GM19452 (cell line): ENCODE data around the gene ZNF726.
"Not testable (repeated sequence)": the region's sequence is repeated elsewhere in the genome, so short reads cannot be mapped to it uniquely, and the experiment has no call there.

Experiments used
- ATAC-seq: cut with Tn5 transposase; IDR thresholded peaks from one replicate; pipeline ENCODE4 v1.9.1; 2021; ENCODE audit not compliant: unreplicated experiment

ZNF726 gene

DNA sequence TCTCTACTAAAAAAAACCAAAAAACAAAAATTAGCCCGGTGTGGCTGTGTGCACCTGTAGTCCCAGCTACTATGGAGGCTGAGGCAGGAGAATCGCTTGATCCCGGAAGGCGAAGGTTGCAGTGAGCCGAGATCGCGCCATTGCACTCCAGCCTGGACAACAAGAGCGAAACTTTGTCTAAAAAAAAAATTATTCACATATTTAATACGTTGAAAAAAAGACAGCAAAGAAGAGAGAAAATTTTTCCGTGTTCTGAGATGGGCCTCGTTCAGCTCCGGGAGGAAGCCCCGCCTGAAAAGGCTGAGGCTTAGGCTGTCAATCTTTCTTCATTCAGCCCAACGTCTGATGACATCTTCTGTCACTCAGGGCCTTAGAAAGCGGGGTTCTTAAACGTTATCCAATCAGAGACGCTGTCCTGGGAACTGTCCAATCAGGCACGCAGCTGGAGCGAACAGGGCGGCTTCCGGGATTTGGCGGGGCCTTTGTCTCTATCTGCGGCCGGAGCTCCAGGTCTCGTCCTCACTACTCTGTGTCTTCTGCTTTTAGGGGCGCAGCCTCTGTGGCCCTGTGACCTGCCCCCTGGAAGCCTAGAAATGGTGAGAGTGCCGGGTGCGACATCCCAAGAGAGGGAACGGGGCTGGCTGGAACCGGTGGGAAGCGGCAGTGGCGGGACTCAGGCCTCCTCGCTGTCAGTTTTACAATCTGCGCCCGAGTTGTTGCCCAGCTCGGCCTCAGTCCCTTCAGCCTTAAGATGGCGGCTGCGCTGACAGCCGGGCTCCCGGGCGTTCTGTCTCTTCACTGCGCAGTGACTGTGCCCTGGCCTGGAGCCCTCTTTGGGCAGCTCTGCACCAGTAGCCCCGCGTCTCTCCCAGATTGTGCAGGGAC is at the start of gene ZNF726:
ZNF726 (plus strand) TSS at position 485 of the 885 bp plus-strand sequence; CDS start at position 594, 109 bp downstream.
- peak; percentile 96 for ATAC-seq

DNA sequence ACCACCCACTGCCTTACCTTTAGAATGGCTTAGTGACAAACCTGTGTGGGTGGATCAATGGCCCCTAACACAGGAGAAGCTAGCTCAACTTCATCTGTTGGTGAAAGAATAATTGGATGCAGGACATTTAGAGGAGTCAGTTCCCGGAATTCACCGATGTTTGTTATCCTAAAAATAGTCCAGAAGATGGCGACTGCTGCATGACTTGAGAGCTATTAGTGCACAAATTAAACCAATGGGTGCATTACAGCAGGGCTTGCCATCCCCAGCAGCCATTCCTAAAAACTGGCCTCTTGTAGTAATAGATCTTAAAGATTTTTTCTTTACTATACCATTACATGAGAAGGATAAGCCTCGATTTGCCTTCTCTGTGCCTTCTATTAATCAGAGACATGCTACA is 46.8 kb upstream of the ZNF726 start:
- no peak for ATAC-seq

DNA sequence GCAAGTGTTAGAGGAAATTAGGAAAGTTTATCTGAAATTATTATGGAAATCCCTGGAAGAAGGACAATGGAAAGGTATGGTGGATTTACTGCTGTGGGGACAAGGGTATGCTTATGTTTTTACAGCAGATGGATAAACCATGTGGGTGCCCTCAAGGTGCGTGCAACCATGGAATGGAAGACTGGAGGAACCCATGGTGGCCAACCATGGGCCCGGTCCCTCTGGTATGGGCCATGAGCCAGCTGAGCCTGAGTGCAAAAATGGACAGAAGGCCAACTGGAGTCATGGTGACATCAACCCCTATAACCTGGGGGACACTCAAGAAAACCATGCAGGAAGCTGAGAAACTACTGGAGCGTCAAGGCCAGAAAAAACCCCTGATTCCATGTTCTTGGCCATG is 46.1 kb upstream of the ZNF726 start:
- no peak for ATAC-seq

DNA sequence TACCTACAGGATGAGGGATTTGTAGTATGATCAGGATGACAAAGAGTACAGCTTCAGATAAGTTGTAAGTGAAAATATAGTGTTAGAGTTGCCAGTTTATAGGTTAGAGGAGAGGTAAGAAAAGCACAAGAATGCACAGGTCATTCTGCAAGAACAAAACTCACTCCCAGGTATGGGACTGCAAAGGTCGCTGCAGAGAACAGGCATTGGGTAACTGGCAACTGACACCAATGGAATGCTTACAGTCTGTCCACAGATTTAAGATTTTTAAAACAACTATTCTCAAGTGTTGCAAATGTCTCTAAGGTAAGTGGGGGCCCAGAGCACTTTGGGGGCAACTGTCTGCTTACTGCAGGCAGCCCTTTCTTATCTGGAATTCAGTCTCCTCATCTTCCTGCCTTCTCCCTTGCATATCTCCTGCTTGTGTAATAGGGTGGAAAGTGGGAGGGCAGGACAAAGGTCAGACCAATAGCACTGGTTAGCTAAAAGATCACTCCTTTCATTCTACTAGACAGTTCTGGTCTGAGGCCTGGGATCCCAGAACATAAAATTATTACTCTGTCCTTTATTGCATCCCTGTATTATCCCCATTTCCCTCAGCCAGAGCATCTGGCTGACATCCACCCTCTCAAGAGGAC is 42.3 kb upstream of the ZNF726 start:
- ATAC-seq: no peak

DNA sequence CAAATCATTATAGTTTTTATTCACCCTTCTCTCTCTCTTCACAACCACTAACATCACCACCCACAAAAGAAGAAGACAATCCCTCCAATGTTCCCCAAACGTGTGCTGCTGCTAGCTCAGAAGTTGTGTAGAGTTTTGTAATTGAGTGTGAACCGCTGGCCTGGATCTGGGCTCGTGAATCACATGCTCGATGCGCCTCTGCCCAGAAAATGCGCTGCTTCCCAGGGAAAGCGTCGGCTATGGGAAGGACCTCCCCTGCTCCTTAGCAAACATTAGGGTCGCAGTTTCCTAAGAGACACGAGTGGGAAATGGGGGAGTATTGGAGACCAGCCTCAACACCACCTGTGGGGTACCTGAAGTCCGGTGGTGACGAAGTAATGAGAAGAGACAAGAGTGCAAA is 38.4 kb upstream of the ZNF726 start:
- no peak for ATAC-seq

DNA sequence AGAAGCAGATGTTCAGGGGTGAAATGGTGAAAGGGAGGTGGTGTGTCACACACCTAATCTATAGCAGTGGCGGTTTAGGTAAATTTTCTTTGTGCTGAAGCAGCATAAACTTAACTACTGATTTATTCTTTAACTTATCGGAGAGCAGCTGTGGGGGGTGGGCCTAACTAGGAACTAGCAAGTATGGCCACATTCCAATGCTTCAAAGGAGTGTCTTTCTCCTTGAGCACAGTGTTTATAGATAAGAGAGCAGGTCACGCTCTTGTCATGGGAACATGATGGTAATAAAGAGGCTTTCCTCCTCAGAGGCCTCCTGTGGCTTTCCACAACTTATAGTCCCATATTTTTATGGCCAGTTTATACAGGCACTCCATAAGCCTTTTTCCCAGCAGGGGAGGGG is 37.9 kb upstream of the ZNF726 start:
- ATAC-seq: not testable (repeated sequence)

DNA sequence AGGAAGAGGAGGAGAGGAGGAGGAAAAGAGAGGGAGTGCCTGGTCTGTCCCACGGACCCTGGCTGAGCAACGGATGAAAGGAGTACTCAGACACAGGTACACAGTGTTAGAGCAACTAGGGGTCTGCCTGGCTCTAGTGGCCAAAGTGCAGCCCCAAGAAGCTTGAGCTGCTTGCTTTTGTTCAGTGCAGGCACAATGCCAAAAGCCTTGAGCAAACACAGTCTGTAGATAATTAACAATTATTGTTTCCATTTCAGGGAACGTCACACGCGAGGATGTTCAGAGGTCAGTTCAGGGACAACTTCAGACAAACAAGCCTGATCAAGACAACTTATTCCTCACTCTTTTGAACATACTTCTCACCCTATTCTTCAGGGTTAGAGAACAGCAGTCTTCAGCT is 32.2 kb upstream of the ZNF726 start:
- no peak for ATAC-seq

DNA sequence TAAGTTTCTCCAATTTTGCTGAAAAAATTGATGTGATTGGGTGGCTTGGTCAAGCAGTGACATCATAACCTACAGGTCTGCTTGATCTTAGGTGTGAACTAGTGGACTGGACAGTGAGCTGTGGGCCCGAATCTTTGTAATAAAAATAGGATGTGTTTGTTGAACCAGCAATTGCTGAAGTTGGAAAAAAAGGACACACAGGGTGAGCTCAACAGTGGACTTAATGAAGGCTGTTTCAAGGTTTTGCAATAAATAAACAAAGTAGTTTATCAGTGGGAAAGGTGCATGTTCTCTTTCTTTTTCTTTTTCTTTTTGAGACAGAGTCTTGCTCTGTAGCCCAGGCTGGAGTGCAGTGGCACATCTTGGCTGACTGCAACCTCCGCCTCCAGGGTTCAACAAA is 30.3 kb upstream of the ZNF726 start:
- ATAC-seq: no peak

DNA sequence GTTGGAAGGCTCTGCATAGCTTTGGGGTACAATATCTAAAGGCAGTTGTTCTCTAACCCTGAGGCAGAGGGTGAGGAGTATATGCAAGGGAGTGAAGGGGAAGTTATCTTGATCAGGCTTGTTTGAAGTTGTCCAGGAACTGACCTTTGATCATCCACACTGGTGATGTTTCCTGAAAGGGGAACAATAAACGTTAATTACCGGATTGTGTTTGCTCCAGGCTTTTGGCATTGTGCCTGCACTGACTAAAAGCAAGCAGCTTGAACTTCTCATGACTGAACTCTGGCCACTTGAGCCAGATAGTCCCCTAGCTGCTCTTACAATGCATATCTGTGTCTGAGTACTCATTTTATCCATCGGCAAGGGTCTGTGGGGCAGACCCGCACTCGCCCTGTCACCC is 27.0 kb upstream of the ZNF726 start:
- ATAC-seq: no peak

DNA sequence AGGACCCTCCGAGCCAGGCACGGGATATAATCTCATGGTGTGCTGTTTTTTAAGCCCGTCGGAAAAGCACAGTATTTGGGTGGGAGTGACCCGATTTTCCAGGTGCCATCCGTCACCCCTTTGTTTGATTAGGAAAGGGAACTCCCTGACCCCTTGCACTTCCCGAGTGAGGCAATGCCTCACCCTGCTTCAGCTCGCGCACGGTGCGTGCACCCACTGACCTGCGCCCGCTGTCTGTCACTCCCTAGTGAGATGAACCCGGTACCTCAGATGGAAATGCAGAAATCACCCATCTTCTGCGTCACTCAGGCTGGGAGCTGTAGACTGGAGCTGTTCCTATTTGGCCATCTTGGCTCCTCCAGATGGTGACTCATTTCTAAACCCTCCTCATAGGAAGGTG is 18.6 kb upstream of the ZNF726 start:
- not testable (repeated sequence) for ATAC-seq

DNA sequence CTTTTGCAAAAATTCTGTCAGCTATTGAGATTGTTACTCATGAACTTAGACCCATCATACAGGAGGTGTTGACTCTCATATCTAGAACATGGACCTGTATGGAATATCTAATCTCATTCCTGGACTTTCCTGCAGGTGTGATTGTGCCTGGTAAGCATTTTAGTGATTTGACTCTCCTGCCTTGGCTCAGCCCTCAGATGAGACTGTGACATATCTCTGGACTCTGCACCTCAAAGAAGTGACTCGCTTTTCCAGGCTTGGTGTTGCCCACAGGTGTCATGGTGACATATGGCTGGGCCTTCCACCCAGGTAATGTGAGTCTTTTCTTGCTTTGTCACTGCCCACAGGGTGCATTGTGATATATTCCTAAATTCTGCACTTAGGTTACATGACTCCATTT is 17.8 kb upstream of the ZNF726 start:
- no peak for ATAC-seq

DNA sequence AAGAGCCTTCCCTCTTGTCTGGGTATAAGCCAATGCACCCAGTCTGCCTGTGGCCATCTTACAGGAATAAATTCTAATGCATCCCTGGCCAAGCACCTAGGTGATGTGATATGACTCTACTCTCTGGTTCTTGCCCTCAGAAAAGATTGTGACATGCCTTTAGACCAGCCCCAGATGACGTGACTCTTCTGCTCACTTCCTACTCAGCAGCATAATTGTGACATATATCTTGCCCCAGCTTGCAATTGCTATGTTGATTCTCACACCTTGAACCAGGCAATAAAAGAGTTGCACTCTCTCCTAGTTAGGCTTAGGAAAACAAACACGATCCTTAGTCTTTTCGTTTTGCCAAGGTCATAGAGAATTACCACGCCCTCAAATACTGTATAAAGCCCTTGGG is 13.3 kb upstream of the ZNF726 start:
- ATAC-seq: no peak

DNA sequence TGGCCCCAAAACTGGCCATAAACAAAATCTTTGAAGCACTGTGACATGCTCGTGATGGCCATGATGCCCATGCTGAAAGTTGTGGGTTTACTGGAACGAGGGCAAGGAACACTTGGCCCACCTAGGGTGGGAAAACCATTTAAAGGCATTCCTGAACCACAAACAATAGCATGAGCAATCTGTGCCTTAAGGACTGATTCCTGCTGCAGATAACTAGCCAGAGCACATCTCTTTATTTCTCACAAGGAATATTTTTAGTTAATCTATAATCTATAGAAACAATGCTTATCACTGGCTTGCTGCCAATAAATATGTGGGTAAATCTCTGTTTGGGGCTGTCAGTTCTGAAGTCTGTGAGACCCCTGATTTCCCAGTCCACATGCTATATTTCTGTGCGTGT is 10.3 kb upstream of the ZNF726 start:
- ATAC-seq: no peak

DNA sequence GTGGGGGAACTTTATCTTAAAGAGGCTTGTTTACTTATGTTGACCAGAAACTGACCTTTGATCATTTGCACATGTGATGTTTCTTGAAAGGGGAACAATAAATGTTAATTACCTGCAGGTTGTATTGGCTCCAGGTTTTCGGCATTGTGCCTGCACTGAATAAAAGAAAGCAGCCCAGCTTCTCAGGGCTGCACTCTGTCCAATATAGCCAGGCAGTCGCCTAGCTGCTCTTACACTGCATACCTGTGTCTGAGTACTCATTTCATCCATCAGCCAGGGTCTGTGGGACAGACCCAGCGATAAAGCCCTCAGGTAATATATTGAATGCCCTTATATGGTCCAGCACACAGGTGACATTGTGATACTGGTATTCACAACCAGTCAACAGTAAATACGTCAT is 8.9 kb upstream of the ZNF726 start:
- ATAC-seq: no peak

DNA sequence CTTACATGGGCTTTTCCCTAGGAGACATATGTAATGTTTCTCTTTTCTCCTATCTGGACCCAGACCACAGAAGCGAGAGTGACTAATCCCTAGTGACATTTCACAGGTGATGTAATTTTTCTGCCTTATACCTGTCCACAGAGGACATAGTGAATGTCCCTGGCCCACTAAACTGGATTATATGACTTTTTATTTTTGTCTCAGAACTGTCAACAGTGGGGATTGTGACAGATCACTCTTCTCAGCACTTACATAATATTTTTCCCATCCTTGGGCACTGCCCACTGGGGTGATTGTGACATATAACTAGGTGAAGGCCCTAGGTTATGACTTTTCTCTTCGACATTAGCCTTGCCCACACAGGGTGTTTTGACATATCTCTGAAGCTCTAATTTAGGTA is 7.9 kb upstream of the ZNF726 start:
- ATAC-seq: no peak

DNA sequence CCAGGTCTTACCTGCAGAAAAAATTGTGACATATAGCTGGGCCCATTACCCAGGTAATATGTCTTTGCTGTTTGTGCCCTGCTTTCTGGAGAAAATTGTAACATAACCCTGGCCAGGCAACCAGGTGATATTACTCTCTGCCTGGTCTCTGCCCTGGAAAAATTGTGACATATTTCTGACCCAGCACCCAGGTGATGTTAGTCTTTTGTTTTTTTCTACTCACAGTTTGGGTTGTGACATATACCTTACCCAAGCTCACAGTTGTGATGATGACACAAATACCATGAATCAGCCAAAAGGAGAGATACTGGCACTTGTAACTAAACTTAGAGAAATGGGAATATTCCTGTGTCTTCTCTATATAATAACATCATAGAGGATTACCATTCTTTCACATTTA is 6.5 kb upstream of the ZNF726 start:
- ATAC-seq: no peak

DNA sequence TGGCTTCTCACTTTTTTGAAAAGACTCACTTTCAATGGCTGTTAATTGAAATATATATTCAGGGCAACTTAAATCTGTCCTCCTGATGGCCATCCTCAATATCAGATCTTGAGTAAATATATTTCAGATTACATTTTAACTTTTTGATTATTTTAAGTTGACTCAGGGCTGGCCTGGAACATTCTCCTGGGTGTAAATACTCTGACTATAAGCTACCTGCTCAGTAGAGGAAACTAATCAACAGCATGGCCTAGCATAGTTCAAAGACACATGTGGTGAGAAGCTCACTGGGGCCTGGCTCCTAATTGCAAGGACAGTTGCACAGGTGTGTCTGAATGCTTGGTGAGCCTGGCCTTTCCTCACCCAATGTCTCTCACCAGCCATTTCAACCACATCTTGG is 5.5 kb upstream of the ZNF726 start:
- ATAC-seq: no peak

DNA sequence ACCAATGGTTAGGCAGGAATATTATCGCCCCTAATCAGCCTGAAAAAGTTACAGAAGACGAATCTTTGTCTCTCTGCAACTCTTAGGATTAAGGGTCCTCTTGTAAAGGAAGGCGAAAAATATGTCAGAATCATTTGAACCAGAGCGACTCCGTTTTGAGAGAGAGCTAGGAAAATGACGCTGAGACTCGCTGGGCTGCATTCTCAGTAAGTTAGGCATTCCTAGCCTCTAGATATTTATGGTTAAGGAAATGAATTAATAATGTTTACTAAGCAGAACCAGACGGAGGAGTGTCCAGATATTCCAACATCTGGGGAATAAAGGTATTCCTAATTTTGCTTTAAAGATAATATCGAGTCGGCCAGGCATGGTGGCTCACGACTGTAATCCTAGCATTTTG is 755 bp upstream of the ZNF726 start:
- no peak for ATAC-seq

DNA sequence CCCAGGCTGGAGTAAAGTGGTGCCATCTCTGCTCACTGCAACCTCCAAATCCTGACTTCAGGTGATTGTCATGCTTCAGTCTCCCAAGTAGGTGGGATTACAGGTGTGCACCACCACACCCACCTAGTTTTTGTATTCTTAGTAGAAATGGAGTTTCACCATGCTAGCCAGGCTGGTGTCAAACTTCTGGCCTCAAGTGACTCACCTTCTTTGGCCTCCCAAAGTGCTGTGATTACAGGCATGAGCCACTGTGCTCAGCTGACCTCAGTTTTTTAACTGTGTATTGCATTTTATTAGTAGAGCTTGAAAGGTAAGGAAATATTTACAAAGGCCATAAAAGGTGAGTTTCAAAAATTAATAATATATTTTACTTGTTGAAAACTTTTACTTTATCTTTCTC is 2.3 kb downstream of the ZNF726 start:
- ATAC-seq: no peak

DNA sequence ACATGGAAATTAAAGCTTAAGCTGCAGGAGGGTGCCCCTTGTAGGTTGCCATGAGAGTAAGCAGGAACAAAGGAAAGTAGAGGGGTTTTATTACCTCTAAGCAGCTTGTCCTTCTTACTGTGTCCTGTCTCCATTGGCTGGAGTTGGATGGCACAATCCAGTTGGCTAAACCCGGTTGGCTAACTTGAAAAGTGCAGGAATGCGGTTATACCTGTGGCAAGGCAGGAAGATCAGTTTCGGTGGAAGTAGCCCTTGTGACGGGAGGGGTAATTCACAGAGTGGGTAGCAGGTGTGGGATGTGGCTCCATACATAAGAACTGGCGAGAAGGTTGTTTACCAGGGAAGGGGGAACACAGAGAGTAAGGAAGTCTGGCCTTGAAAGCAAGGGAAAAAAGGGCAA is 3.2 kb downstream of the ZNF726 start:
- no peak for ATAC-seq

DNA sequence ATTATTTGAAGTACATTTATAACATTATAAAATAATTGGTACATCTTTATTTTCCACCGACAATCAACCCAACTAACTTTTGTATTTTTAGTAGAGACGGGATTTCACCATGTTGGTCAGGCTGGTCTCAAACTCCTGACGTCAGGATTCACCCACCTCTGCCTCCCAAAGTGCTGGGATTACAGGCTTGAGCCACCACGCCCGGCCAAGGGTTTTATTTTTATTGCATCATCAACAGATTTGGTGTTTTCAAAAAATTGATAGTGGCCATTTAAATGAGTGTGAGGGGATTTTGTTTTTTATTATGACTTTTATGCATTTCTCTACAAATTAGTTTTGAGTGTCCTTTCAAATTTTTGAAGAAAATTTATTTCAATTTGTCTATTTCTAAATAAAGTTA is 10.6 kb downstream of the ZNF726 start:
- no peak for ATAC-seq

DNA sequence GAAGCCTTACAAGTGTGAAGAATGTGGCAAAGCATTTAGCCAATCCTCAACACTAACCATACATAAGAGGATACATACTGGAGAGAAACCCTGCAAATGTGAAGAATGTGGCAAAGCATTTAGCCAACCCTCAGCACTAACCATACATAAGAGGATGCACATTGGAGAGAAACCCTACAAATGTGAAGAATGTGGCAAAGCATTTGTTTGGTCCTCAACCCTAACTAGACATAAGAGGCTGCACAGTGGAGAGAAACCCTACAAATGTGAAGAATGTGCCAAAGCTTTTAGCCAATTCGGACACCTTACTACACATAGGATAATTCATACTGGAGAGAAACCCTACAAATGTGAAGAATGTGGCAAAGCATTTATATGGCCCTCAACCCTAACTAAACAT is 18.2 kb downstream of the ZNF726 start:
- no peak for ATAC-seq

DNA sequence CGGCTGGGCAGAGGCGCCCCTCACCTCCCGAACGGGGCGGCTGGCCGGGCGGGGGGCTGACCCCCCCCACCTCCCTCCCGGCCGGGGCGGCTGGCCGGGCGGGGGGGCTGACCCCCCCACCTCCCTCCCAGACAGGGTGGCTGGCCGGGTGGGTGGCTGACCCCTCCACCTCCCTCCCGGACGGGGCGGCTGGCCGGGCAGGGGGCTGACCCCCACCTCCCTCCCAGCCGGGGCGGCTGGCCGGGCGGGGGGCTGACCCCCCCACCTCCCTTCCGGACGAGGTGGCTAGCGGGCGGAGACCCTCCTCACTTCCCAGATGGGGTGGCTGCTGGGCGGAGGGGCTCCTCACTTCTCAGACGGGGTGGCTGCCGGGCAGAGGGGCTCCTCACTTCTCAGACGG is 22.3 kb downstream of the ZNF726 start:
- not testable (repeated sequence) for ATAC-seq
